Neutrophil (primary cell): ENCODE measurements around the gene MSH4.

Source experiments
- H3K27ac ChIP-seq: fragments of 200-600 bp; sonication (generic); 2 replicates; pipeline ENCODE4 v1.5.1; 2016; ENCODE audit warnings: mild to moderate bottlenecking, moderate library complexity
- H3K27me3 ChIP-seq: fragments of 200-600 bp; sonication (generic); 2 replicates; pipeline ENCODE4 v1.6.0; 2016; ENCODE audit warnings: mild to moderate bottlenecking
- H3K36me3 ChIP-seq: fragments of 200-600 bp; sonication (generic); 2 replicates; pipeline ENCODE4 v1.5.1; 2017
- H3K4me1 ChIP-seq, 2 experiments: fragments of 200-600 bp in 1 of 2; sonication (generic) in 1 of 2; 1 replicate in 1 of 2; 2 replicates in 1 of 2; pipeline versions ENCODE4 v1.5.1 to v1.6.1; 2013 to 2016; ENCODE audit warnings: low read depth in 1 of 2, low read length in 1 of 2, mild to moderate bottlenecking in 1 of 2, moderate library complexity in 1 of 2; ENCODE audit not compliant: control insufficient read depth in 1 of 2, insufficient read depth in 1 of 2
- H3K4me3 ChIP-seq, 2 experiments: fragments of 200-600 bp in 1 of 2; sonication (generic) in 1 of 2; 1 replicate in 1 of 2; 2 replicates in 1 of 2; pipeline ENCODE4 v1.5.1; 2013 to 2016; ENCODE audit warnings: low read depth in 1 of 2, low read length in 1 of 2, mild to moderate bottlenecking in 1 of 2, moderate library complexity in 1 of 2
- H3K9me3 ChIP-seq: fragments of 200-600 bp; sonication (generic); 2 replicates; pipeline ENCODE4 v1.5.1; 2016
- TF ChIP-seq, protein P1 (sequence below): fragments of 200-600 bp; sonication (generic); IDR thresholded peaks from 2 replicates; pipeline ENCODE4 v1.5.1; 2016; ENCODE audit warnings: antibody characterized with exemption

Gene MSH4

DNA sequence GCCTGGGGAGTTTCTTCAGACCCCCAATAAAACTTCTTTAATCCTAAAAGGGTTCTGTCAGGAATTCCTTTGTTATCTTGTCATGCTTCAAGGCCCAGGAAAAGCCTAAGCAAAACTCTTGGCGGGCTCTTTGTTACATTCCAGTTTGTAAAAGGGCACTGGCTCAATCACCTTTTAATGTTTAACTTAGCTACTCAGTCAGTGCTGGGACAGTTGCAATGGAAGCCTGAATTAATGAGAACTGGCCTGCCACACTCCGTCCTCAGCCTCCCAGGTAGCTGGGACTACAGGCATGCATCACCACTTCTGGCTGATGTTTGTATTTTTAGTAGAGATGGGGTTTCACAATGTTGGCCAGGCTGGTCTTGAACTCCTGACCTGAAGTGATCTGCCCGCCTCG, 156.8 kb downstream of the MSH4 start:
- Histone ChIP-seq H3K4me3 (no peak overlapping the region), H3K36me3 (no peaks in the 10 kb centered on the region), H3K9me3 (no peaks in the 10 kb centered on the region), H3K4me1 (no peaks in the 10 kb centered on the region), H3K27me3 (no peaks in the 10 kb centered on the region), H3K27ac (no peak overlapping the region)
- TF ChIP-seq, protein P1, sequence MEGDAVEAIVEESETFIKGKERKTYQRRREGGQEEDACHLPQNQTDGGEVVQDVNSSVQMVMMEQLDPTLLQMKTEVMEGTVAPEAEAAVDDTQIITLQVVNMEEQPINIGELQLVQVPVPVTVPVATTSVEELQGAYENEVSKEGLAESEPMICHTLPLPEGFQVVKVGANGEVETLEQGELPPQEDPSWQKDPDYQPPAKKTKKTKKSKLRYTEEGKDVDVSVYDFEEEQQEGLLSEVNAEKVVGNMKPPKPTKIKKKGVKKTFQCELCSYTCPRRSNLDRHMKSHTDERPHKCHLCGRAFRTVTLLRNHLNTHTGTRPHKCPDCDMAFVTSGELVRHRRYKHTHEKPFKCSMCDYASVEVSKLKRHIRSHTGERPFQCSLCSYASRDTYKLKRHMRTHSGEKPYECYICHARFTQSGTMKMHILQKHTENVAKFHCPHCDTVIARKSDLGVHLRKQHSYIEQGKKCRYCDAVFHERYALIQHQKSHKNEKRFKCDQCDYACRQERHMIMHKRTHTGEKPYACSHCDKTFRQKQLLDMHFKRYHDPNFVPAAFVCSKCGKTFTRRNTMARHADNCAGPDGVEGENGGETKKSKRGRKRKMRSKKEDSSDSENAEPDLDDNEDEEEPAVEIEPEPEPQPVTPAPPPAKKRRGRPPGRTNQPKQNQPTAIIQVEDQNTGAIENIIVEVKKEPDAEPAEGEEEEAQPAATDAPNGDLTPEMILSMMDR = no peak

DNA sequence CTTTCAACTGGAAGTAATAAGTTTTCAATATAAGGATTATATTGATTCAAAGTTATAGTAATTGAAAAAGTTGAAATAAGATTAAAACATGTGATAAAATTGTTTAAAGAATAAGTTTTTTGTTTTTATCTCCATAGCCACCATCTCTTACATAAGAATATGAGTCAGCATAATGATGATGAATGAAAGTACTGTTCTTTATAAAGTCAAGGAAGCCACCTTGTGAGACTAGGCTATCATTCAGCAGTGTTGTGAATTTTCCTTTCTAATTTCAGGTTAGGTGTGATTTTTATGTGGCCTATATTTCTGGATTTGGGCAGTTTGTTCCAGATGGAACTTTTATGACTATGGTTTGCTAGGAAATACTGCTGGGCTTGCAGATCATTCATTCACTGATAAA, 157.9 kb downstream of the MSH4 start:
- Histone ChIP-seq H3K27me3 (no peaks in the 10 kb centered on the region), H3K27ac (no peak overlapping the region), H3K9me3 (no peaks in the 10 kb centered on the region), H3K36me3 (no peaks in the 10 kb centered on the region), H3K4me1 (no peaks in the 10 kb centered on the region), H3K4me3 (no peak overlapping the region)
- TF ChIP-seq, protein P1 = no peak
